ENCODE results near the gene BEST4. TPM values are rescaled to one million over a fixed set of nuclear protein-coding genes. Genes with fewer than 3 reads are reported as not detected.

The BEST4 gene
- total RNA-seq, 2 donors from 2014 or later = 4.1 TPM; not detected in 1

DNA sequence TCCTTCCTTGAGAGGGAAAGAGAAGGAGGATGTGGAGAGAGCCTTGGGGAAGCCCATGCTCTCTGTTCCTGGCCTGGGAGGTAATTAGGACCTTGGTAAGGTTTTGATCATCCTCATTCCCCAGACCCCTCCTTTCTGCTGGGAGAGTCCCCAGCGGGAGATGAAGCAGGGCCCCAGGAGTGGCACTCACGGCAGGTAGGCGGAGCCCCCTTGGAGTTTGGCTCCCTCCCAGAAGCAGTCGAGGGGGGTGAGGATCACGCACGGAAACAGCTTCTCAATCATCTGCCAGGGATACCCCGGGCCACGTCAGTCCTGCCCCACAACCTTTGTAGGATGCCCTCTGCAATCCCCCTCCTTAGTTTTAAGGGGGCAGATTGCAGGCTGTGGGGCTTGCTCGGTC, 43.5 kb upstream of the BEST4 start:
- no peaks in the 10 kb centered on the region for H3K36me3 ChIP-seq
- TF ChIP-seq, protein P1, sequence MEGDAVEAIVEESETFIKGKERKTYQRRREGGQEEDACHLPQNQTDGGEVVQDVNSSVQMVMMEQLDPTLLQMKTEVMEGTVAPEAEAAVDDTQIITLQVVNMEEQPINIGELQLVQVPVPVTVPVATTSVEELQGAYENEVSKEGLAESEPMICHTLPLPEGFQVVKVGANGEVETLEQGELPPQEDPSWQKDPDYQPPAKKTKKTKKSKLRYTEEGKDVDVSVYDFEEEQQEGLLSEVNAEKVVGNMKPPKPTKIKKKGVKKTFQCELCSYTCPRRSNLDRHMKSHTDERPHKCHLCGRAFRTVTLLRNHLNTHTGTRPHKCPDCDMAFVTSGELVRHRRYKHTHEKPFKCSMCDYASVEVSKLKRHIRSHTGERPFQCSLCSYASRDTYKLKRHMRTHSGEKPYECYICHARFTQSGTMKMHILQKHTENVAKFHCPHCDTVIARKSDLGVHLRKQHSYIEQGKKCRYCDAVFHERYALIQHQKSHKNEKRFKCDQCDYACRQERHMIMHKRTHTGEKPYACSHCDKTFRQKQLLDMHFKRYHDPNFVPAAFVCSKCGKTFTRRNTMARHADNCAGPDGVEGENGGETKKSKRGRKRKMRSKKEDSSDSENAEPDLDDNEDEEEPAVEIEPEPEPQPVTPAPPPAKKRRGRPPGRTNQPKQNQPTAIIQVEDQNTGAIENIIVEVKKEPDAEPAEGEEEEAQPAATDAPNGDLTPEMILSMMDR (IDR thresholded peaks at IDR 0.05) = no peak
- no peaks in the 10 kb centered on the region for H3K27me3 ChIP-seq (replicated peaks; ENCODE audit: insufficient read depth)
- H3K9me3 ChIP-seq = no peaks in the 10 kb centered on the region
- H3K27ac ChIP-seq = no peak overlapping the region
- H3K4me3 ChIP-seq = no peak overlapping the region
- DNase-seq (ENCODE audit: low spot score) (no peak), ATAC-seq (ENCODE audit: insufficient number of reproducible peaks, low FRiP score, low read depth) (no peak)
- H3K4me1 ChIP-seq (ENCODE audit: control insufficient read depth in 1 of 2, low read depth in 2 of 2) = peaks cover 0 to 4% of the 10 kb centered on the region in 2 donors

DNA sequence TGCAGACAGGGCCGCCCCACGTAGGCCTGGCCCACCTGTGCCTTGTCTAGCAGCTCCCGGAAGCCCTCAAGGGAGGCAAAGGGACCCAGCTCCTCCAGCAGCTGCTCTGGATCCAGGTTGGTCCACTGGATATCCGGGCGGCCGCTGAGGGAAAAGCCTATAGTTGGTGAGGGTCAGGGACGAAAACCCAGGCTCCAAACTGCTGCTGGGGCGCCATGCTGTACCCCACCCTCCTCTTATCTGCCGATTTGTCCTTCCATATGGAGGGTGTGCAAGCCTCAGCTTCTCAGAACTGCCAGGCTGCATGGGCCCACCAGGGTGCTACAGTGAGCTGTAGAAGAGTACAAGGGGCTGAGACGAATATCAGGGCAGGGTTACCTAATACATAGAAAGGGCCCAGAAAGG, 42.9 kb upstream of the BEST4 start:
- Histone ChIP-seq H3K4me1 (ENCODE audit: control insufficient read depth in 1 of 2, low read depth in 2 of 2) (peaks cover 0 to 4% of the 10 kb centered on the region in 2 donors), H3K4me3 (no peak overlapping the region), H3K9me3 (no peaks in the 10 kb centered on the region), H3K27me3 (replicated peaks; ENCODE audit: insufficient read depth) (no peaks in the 10 kb centered on the region), H3K36me3 (no peaks in the 10 kb centered on the region), H3K27ac (no peak overlapping the region)
- TF ChIP-seq, protein P1 (IDR thresholded peaks at IDR 0.05) = no peak
- DNase-seq (ENCODE audit: low spot score) (no peak), ATAC-seq (ENCODE audit: insufficient number of reproducible peaks, low FRiP score, low read depth) (no peak)

DNA sequence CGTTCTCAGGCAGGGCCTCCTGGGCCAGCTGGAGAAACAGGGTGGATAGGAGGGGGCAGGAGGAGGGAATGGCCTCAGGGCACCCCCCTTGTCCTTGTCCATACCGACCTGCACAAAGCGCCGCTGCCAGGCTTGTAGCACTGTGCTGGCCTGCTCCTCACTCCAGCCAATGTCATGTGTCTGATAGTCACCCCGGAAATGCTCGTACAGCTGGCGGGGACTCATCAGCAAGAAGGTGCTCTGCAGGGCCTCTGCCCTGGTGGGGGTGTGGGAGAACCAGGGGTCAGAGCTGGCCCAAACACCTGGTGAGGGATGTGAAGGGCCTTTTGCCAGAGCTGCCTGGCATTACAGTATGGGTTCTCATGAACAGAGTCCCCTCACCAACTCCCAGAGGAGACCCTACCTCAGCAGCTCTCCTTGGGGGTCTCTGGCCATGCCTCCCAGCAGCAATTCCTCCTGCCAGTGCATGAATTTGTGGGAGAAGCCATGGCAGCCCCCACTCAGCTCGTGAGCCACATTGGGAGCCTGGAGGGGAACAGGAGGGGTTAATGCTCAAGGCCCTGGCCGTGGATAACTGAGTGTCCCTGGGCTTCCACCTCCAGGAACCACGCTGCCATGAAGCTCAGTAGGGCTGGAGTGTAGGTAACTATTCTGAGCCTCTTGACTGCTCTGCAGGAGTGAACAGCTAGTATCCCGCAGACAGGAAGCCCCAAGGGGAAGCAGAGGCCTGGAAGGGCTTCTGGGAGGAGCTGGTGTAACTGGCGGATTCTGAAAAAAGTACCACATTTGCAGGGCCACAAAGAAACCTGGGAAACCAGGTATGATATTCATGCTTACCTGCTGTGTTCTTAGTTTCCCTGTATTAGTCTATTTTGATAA, 41.8 kb upstream of the BEST4 start:
- TF ChIP-seq, protein P1 (IDR thresholded peaks at IDR 0.05) = no peak
- Histone ChIP-seq H3K4me1 (ENCODE audit: control insufficient read depth in 1 of 2, low read depth in 2 of 2) (no peaks in the 10 kb centered on the region), H3K27ac (no peak overlapping the region), H3K4me3 (no peak overlapping the region), H3K27me3 (replicated peaks; ENCODE audit: insufficient read depth) (no peaks in the 10 kb centered on the region), H3K9me3 (no peaks in the 10 kb centered on the region), H3K36me3 (no peaks in the 10 kb centered on the region)
- ATAC-seq (ENCODE audit: insufficient number of reproducible peaks, low FRiP score, low read depth) (no peak), DNase-seq (ENCODE audit: low spot score) (no peak)

DNA sequence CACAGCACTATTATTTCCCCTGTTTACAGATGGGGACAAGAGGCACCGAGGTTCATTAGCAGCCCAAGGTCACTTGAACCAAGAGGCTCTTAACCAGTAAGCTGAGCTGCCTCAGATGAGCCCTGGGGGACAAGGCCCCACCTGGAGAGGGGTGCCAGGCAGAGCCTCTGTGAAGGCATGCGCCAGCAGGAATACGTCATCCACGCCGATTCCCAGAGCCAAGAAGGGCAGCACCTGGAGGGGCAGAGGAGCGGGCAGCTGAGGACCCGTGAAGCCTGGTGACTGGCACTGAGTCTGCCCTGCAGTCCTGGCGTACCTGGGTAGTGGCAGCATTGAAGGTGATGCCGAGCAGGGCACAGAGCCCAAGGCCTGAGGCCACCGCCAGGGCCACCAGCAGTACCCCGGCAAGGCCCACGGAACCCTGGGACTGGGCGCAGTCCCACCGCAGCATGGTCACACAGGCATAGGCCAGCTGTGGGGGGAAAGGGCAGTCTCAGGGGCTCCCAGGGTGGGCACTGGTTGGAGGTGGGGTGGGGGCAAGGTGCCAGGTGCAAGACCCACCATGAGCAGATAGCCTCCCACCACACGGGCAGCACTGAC, 41.0 kb upstream of the BEST4 start:
- H3K4me3 ChIP-seq = no peak overlapping the region
- no peaks in the 10 kb centered on the region for H3K36me3 ChIP-seq
- no peaks in the 10 kb centered on the region for H3K27me3 ChIP-seq (replicated peaks; ENCODE audit: insufficient read depth)
- TF ChIP-seq, protein P1 (IDR thresholded peaks at IDR 0.05) = no peak
- no peaks in the 10 kb centered on the region for H3K4me1 ChIP-seq (ENCODE audit: control insufficient read depth in 1 of 2, low read depth in 2 of 2)
- H3K9me3 ChIP-seq = no peaks in the 10 kb centered on the region
- ATAC-seq (ENCODE audit: insufficient number of reproducible peaks, low FRiP score, low read depth) (no peak), DNase-seq (ENCODE audit: low spot score) (no peak)
- H3K27ac ChIP-seq = no peak overlapping the region

DNA sequence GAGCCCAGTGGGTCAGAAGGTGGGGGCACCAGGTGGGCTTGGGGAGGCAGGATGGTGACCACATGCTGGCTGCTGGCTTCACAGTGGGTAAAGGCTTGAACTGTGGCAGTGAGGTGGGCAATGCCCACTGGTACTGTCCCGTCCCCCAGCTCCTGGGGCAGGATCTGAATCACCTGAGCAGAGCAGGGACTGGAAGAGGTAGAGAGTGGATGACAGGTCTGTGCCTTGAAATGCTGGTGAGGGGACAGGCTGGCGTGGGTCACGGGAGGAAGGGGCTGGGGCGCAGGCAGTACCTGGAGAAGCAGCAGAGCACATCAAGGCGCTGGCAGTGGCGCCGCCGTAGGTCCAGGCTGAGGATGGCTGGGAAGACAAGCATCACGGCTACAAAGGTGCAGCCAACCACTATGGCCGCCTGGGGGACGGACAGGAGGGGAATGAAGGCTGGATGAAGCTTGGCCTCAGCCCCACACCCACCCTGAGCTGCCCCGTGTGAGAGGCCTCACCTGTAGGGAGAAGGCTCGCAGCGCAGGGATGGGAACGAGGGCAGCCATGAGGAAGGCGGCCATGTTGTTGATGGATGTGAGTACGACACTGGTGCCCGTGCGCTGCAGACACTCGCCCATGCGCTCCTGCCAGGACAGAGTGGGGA, 40.2 kb upstream of the BEST4 start:
- no peak for ATAC-seq (ENCODE audit: insufficient number of reproducible peaks, low FRiP score, low read depth)

More for the DNA sequence above, 40.2 kb upstream of the BEST4 start:
- Histone ChIP-seq H3K4me3 (no peak overlapping the region), H3K27me3 (replicated peaks; ENCODE audit: insufficient read depth) (no peaks in the 10 kb centered on the region), H3K4me1 (ENCODE audit: control insufficient read depth in 1 of 2, low read depth in 2 of 2) (no peaks in the 10 kb centered on the region), H3K36me3 (no peaks in the 10 kb centered on the region), H3K9me3 (no peaks in the 10 kb centered on the region), H3K27ac (no peak overlapping the region)
- TF ChIP-seq, protein P1 (IDR thresholded peaks at IDR 0.05) = no peak
- DNase-seq (ENCODE audit: low spot score) = no peak
